ENCODE measurements around the gene MSRB3. TPM values are rescaled to one million over a fixed set of nuclear protein-coding genes. Genes with fewer than 3 reads are reported as not detected.

MSRB3 gene
- total and polyA plus RNA-seq, 2 of the 4 experiments (the other 2 are of a cell fraction): 31.7 to 35.7 TPM

GRCh38 chr12:65499167-65499566, 220.7 kb downstream of the MSRB3 start:
- Histone ChIP-seq H3K4me3 (ENCODE audit: insufficient read depth, low read depth, low read length) (no peak overlapping the region), H3K27me3 (ENCODE audit: control insufficient read depth, insufficient read depth, low read length) (no peaks in the 10 kb centered on the region), H2BK20ac (ENCODE audit: low read depth, low read length) (no peak overlapping the region), H4K5ac (ENCODE audit: low read depth, low read length) (no peak overlapping the region), H2AFZ (replicated peaks; ENCODE audit: low read length, poor library complexity) (no peak overlapping the region), H3K14ac (replicated peaks; ENCODE audit: low read depth, low read length) (no peak overlapping the region), H3K9me1 (ENCODE audit: insufficient read depth, low read length) (peaks cover 20% of the 10 kb centered on the region), H4K91ac (ENCODE audit: insufficient read depth, low read depth, low read length) (no peak overlapping the region), H2AK5ac (ENCODE audit: low read depth, low read length) (peak overlapping the region; percentile 52; the same call in 1 of the 2 replicates), H2BK15ac (ENCODE audit: low read depth, low read length) (peak overlapping the region; percentile 5; the same call in 1 of the 3 replicates), H4K20me1 (ENCODE audit: insufficient read depth, low read length) (no peaks in the 10 kb centered on the region), H3K79me1 (ENCODE audit: low read depth in 1 of 2, low read length in 2 of 2) (peaks cover 0 to 7% of the 10 kb centered on the region in 2 experiments; a peak in 1 of 4 replicates), H3K4me2 (ENCODE audit: low read depth, low read length) (no peak overlapping the region), H3K36me3 (ENCODE audit: control insufficient read depth, insufficient read depth, low read length) (no peaks in the 10 kb centered on the region), H3K56ac (ENCODE audit: extremely low read depth, insufficient read depth, low read length) (no peak overlapping the region), H3K23ac (ENCODE audit: low read depth, low read length) (no peak overlapping the region), H3K9me3 (ENCODE audit: control insufficient read depth, insufficient read depth, low read length) (no peaks in the 10 kb centered on the region), H3K4me1 (ENCODE audit: control insufficient read depth, insufficient read depth, low read length) (peaks cover 27% of the 10 kb centered on the region), H2AK9ac (replicated peaks; ENCODE audit: low read depth, low read length, poor library complexity) (no peak overlapping the region), H3K27ac (ENCODE audit: insufficient read depth, low read length) (no peak overlapping the region), H3K9ac (ENCODE audit: low read depth, low read length) (no peak overlapping the region), H3K18ac (ENCODE audit: low read depth, low read length) (no peak overlapping the region), H3K4ac (ENCODE audit: low read depth, low read length) (peak overlapping the region; percentile 38; the same call in 1 of the 2 replicates), H4K8ac (ENCODE audit: low read depth in 2 of 2, low read length in 2 of 2) (no peak overlapping the region), H2BK5ac (ENCODE audit: low read depth, low read length, poor library complexity, severe bottlenecking) (no peak overlapping the region), H2BK120ac (ENCODE audit: low read depth, low read length) (no peak overlapping the region)
- dilution Hi-C loops (cut with HindIII; ENCODE audit: low sequenced_read_pairs, unreplicated experiment) (no loop called here), intact Hi-C loops (cut with micrococcal nuclease) (no loop called here), in situ Hi-C loops (cut with MboI; ENCODE audit: low sequenced_read_pairs) (no loop called here)
- ChIA-PET CTCF (no interaction called here), POLR2A (ENCODE audit: unreplicated experiment) (no interaction called here)
- BruUV-seq (replicated peaks): no TSS peak
- TF ChIP-seq BHLHE40 (IDR thresholded peaks at IDR 0.05; ENCODE audit: low read depth, low read length): no peak
- no peak for TF ChIP-seq RAD21 (IDR thresholded peaks at IDR 0.05; ENCODE audit: low read length)
- TF ChIP-seq SMC3 (IDR thresholded peaks at IDR 0.05; ENCODE audit: low read depth, low read length): no peak
- no peak for TF ChIP-seq RCOR1 (IDR thresholded peaks at IDR 0.05; ENCODE audit: insufficient replicate concordance, low read length)
- no peak for TF ChIP-seq CHD1 (IDR thresholded peaks at IDR 0.05; ENCODE audit: low read depth, low read length)
- TF ChIP-seq MAFK (IDR thresholded peaks at IDR 0.05; ENCODE audit: low read depth, low read length): no peak
- TF ChIP-seq USF2 (IDR thresholded peaks at IDR 0.05; ENCODE audit: low read depth, low read length): no peak
- no peak for TF ChIP-seq CTCF (conservative IDR thresholded peaks at IDR 0.05; ENCODE audit: low read depth, low read length)
- TF ChIP-seq RFX5 (IDR thresholded peaks at IDR 0.05; ENCODE audit: low read depth, low read length): no peak
- TF ChIP-seq POLR2A (IDR thresholded peaks at IDR 0.05; ENCODE audit: low read depth, low read length): no peak
- TF ChIP-seq ELK1 (IDR thresholded peaks at IDR 0.05; ENCODE audit: borderline replicate concordance, low read depth, low read length): no peak
- no peak for TF ChIP-seq CEBPB (IDR thresholded peaks at IDR 0.05; ENCODE audit: low read depth, low read length)
- no peak for TF ChIP-seq NFE2L2 (IDR thresholded peaks at IDR 0.05; ENCODE audit: low read depth, low read length)
- TF ChIP-seq FOS (IDR thresholded peaks at IDR 0.05; ENCODE audit: low read depth, low read length): no peak
- no peak for TF ChIP-seq MAZ (IDR thresholded peaks at IDR 0.05; ENCODE audit: borderline replicate concordance, low read depth, low read length)
- TF ChIP-seq MXI1 (IDR thresholded peaks at IDR 0.05; ENCODE audit: borderline replicate concordance, low read depth, low read length): no peak
- no CpG with 5 or more reads among the region's 7 CpGs for WGBS, 2 experiments (ENCODE audit: extremely low coverage in 2 of 2, insufficient read length in 1 of 2)
- no peak for DNase-seq
- ATAC-seq (ENCODE audit: low read depth): no peak

All from IMR-90 (cell line).